HepG2 (cell line): ENCODE data around the gene FAM234B. TPM values are rescaled to one million over a fixed set of nuclear protein-coding genes. Genes with fewer than 3 reads are reported as not detected.
A peak's percentile ranks its signal among the peaks of the same experiment; 100 is the strongest.

ENCODE experiments used
- AHR ChIP-seq: IDR thresholded peaks from 2 replicates; pipeline ENCODE4 v1.6.1; 2018; ENCODE audit warnings: missing genetic modification reagents, missing compliant biosample characterization
- CREB1 ChIP-seq, 2 experiments: fragments of 450-650 bp in 1 of 2; IDR thresholded peaks; 2 replicates each; pipeline ENCODE4 v1.6.1; 2016 to 2017; ENCODE audit warnings: control low read depth in 1 of 2, mild to moderate bottlenecking in 1 of 2, missing compliant biosample characterization in 1 of 2, missing genetic modification characterization in 1 of 2
- GMEB1 ChIP-seq: sonication (generic); formaldehyde crosslinking; IDR thresholded peaks from 2 replicates; pipeline ENCODE4 v1.5.1; 2020; ENCODE audit warnings: missing genetic modification reagents, mild to moderate bottlenecking, borderline replicate concordance
- IRF9 ChIP-seq: sonication (generic); formaldehyde crosslinking; IDR thresholded peaks from 2 replicates; pipeline ENCODE4 v1.8.0; 2022; ENCODE audit warnings: missing genetic modification reagents, mild to moderate bottlenecking, borderline replicate concordance
- NFYB ChIP-seq: sonication (generic); formaldehyde crosslinking; IDR thresholded peaks from 2 replicates; pipeline ENCODE4 v1.4.0; 2020; ENCODE audit warnings: missing genetic modification reagents
- NONO ChIP-seq, 2 experiments: fragments of 450-650 bp in 1 of 2; sonication (generic) in 1 of 2; formaldehyde crosslinking in 1 of 2; IDR thresholded peaks in 1 of 2; conservative IDR thresholded peaks in 1 of 2; 2 replicates each; pipeline versions ENCODE4 v1.6.1 to v1.8.0; 2017 to 2022; ENCODE audit warnings: mild to moderate bottlenecking in 1 of 2, missing genetic modification reagents in 1 of 2, moderate library complexity in 1 of 2
- RAD51 ChIP-seq: fragments of 450-650 bp; IDR thresholded peaks from 2 replicates; pipeline ENCODE4 v1.6.1; 2016; ENCODE audit warnings: borderline replicate concordance
- SP2 ChIP-seq: sonication (generic); formaldehyde crosslinking; IDR thresholded peaks from 2 replicates; pipeline ENCODE4 v1.5.1; 2020; ENCODE audit warnings: mild to moderate bottlenecking, missing genetic modification reagents
- THAP7 ChIP-seq: sonication (generic); formaldehyde crosslinking; IDR thresholded peaks from 2 replicates; pipeline ENCODE4 v1.8.1; 2023; ENCODE audit warnings: mild to moderate bottlenecking, missing genetic modification reagents
- TRIM24 ChIP-seq: sonication (generic); formaldehyde crosslinking; IDR thresholded peaks from 2 replicates; pipeline ENCODE4 v1.8.0; 2022; ENCODE audit warnings: mild to moderate bottlenecking, missing genetic modification reagents
- ZBTB7A ChIP-seq: sonication (generic); formaldehyde crosslinking; IDR thresholded peaks from 2 replicates; pipeline ENCODE4 v1.8.0; 2022; ENCODE audit warnings: mild to moderate bottlenecking, missing genetic modification reagents
- ZNF331 ChIP-seq: sonication (generic); formaldehyde crosslinking; IDR thresholded peaks from 2 replicates; pipeline ENCODE4 v1.4.0; 2020; ENCODE audit warnings: missing genetic modification reagents
- ZNF350 ChIP-seq: sonication (generic); formaldehyde crosslinking; IDR thresholded peaks from 2 replicates; pipeline ENCODE4 v1.4.0; 2020; ENCODE audit warnings: mild to moderate bottlenecking, low read depth, missing genetic modification reagents, borderline replicate concordance
- ZNF354B ChIP-seq: sonication (generic); formaldehyde crosslinking; IDR thresholded peaks from 2 replicates; pipeline ENCODE4 v1.8.0; 2022; ENCODE audit warnings: mild to moderate bottlenecking, missing genetic modification reagents
- polyA plus RNA-seq, 8 experiments: library from polyadenylated mRNA; depleted of rRNA in 3 of 8; stranded (reverse) in 7 of 8; unstranded in 1 of 8; fragments of >200 nt; fragmentation: Illumina TruSeq in 4 of 8; extraction: Trizol in 4 of 8; gene quantifications; 2 replicates each; pipeline versions ENCODE4 v1.2.1 to v1.2.3, GENCODE V29; 2011 to 2016; ENCODE audit warnings: low read depth in 4 of 8, missing spikeins in 1 of 8, mixed read lengths in 1 of 8; ENCODE audit not compliant: insufficient read depth in 1 of 8
- total RNA-seq, 5 experiments: library from RNA; depleted of rRNA; stranded (reverse); fragments of >200 nt; fragmentation: Illumina TruSeq; extraction: Trizol; gene quantifications; 2 replicates each; pipeline ENCODE4 v1.2.3, GENCODE V29; 2016; ENCODE audit warnings: low read depth in 1 of 5
- TF ChIP-seq, protein P1 (sequence below): sonication (generic); formaldehyde crosslinking; IDR thresholded peaks from 2 replicates; pipeline ENCODE4 v1.8.0; 2022; ENCODE audit warnings: missing genetic modification reagents, low read depth, mild to moderate bottlenecking, borderline replicate concordance
- TF ChIP-seq, protein P2 (sequence below): sonication (generic); formaldehyde crosslinking; IDR thresholded peaks from 2 replicates; pipeline ENCODE4 v1.4.0; 2020; ENCODE audit warnings: missing genetic modification reagents, borderline replicate concordance
- TF ChIP-seq, protein P3 (sequence below): sonication (generic); formaldehyde crosslinking; IDR thresholded peaks from 2 replicates; pipeline ENCODE4 v1.5.0; 2020; ENCODE audit warnings: mild to moderate bottlenecking, missing genetic modification reagents

The FAM234B gene
- total and polyA plus RNA-seq, 2 of the 13 experiments (the other 11 are each of a cell fraction or from before 2014, with no cell fraction given), result 7.8 to 13.8 TPM

GRCh38 chr12:13079440-13079906, 35.3 kb downstream of the FAM234B start (continued):
- TF ChIP-seq GMEB1 (CRISPR knock-in tag) (no peak), SP2 (CRISPR knock-in tag) (no peak), AHR (CRISPR knock-in tag) (no peak), CREB1 (IDR thresholded peaks at IDR 0.05) (no peak), CREB1 (CRISPR knock-in tag; IDR thresholded peaks at IDR 0.05) (no peak), IRF9 (no peak), NONO (IDR thresholded peaks at IDR 0.05) (no peak), NONO (CRISPR knock-in tag; conservative IDR thresholded peaks at IDR 0.05) (0 out of 2 replicates have a peak, but pooled peaks have one; percentile 29), ZNF331 (CRISPR knock-in tag) (peak; percentile 67), THAP7 (CRISPR knock-in tag) (no peak), RAD51 (no peak), ZNF350 (CRISPR knock-in tag) (peak; percentile 66; the same call in 1 of the 2 replicates), TRIM24 (CRISPR knock-in tag) (no peak), ZNF354B (no peak), ZBTB7A (no peak), NFYB (CRISPR knock-in tag) (no peak)
- TF ChIP-seq, protein P1, sequence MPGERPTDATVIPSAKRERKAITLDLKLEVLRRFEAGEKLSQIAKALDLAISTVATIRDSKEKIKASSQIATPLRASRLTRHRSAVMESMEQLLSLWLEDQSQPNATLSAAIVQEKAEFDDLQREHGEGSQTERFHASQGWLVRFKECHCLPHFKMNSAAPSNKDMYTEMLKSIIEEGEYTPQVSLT (CRISPR knock-in tag), result no peak
- TF ChIP-seq, protein P2, sequence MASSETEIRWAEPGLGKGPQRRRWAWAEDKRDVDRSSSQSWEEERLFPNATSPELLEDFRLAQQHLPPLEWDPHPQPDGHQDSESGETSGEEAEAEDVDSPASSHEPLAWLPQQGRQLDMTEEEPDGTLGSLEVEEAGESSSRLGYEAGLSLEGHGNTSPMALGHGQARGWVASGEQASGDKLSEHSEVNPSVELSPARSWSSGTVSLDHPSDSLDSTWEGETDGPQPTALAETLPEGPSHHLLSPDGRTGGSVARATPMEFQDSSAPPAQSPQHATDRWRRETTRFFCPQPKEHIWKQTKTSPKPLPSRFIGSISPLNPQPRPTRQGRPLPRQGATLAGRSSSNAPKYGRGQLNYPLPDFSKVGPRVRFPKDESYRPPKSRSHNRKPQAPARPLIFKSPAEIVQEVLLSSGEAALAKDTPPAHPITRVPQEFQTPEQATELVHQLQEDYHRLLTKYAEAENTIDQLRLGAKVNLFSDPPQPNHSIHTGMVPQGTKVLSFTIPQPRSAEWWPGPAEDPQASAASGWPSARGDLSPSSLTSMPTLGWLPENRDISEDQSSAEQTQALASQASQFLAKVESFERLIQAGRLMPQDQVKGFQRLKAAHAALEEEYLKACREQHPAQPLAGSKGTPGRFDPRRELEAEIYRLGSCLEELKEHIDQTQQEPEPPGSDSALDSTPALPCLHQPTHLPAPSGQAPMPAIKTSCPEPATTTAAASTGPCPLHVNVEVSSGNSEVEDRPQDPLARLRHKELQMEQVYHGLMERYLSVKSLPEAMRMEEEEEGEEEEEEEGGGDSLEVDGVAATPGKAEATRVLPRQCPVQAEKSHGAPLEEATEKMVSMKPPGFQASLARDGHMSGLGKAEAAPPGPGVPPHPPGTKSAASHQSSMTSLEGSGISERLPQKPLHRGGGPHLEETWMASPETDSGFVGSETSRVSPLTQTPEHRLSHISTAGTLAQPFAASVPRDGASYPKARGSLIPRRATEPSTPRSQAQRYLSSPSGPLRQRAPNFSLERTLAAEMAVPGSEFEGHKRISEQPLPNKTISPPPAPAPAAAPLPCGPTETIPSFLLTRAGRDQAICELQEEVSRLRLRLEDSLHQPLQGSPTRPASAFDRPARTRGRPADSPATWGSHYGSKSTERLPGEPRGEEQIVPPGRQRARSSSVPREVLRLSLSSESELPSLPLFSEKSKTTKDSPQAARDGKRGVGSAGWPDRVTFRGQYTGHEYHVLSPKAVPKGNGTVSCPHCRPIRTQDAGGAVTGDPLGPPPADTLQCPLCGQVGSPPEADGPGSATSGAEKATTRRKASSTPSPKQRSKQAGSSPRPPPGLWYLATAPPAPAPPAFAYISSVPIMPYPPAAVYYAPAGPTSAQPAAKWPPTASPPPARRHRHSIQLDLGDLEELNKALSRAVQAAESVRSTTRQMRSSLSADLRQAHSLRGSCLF, result no peak
- TF ChIP-seq, protein P3, sequence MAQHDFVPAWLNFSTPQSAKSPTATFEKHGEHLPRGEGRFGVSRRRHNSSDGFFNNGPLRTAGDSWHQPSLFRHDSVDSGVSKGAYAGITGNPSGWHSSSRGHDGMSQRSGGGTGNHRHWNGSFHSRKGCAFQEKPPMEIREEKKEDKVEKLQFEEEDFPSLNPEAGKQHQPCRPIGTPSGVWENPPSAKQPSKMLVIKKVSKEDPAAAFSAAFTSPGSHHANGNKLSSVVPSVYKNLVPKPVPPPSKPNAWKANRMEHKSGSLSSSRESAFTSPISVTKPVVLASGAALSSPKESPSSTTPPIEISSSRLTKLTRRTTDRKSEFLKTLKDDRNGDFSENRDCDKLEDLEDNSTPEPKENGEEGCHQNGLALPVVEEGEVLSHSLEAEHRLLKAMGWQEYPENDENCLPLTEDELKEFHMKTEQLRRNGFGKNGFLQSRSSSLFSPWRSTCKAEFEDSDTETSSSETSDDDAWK (CRISPR knock-in tag), result no peak
